GM19463 (cell line): ENCODE data around the gene NRL.

Experiments
- ATAC-seq: cut with Tn5 transposase; IDR thresholded peaks from one replicate; pipeline ENCODE4 v1.9.1; 2021; ENCODE audit warnings: mild to moderate bottlenecking, moderate library complexity; ENCODE audit not compliant: unreplicated experiment

Gene NRL

DNA sequence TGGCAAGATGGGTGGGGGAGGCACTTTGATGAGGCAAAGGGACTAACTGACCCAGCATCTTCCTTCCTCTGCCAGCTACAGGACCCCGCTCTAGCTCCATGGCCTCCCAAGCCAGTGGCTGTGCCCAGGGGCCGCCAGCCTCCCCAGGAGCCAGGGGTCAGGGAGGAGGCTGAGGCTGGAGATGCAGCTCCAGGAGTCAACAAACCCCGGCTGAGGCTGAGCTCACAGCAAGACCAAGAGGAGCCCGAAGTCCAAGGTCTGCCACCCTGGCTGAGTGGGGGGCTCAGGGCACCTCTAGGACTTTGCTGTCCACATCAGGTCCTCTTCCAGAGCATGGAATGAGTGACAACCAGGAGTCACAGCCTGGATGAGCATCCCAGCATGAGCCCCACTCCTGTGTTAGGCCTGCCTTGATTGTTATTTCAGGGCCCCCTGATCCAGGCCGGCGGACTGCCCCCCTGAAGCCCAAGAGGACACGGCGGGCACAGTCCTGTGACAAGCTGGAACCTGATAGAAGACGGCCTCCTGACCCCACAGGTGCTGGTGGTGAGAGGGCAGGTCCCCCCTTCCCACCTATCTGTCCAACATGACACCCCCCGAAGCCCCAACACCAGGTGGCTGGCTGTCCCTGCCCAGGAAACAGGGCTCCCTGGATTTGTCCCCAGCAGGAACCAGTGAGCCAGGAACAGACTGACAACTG is 45.9 kb downstream of the NRL start:
- no peak for ATAC-seq

DNA sequence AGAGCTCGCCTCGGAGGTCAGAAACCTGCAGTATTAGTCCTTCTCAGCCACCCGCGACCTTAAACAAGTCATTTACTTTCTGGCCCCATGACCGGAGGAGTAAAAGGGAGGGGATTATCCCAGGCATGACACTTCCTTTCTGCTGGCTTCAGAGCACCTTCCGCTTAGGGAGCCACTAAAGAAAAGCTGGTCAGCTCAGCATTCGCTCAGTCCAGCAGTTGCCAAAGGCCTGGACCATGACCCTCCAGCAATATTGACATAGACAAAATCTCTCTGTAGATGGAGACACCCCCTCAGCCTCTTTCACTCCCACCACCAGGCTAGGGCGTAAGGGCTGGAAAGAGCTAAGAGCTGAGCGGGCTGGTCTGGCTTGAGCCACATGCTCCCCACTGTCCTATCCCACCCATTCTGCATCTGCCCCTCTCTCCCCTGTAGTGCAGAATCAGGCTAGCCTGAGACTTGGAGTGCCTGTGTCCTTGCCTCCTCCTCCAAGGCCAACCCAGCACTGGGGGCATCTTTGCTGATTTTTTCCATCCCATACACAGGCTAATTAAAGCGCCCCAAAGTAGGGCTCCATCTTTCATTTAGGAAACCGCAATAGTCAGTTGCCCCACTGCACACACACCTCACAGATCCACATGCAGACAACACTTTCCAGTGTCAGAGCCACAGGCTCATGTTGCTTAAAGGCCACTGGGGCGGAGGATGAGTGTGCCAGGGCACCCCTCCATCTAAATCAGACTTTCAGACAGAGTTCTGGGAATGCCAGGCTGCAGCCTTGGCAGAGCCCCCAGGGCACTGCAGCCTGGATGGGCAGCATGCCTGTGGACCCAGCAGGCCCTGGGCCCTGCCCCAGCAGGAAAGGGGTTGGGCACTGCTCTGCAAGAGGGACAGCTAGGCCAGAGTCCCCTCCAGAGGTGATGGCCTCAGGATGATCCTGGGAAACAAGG is 47.3 kb downstream of the NRL start:
- ATAC-seq: no peak

- no peak for ATAC-seq
Measured at GRCh38 chr14:24066496-24067132, 48.1 kb downstream of the NRL start.

- ATAC-seq: no peak
Measured at GRCh38 chr14:24065408-24065807, 49.3 kb downstream of the NRL start.

DNA sequence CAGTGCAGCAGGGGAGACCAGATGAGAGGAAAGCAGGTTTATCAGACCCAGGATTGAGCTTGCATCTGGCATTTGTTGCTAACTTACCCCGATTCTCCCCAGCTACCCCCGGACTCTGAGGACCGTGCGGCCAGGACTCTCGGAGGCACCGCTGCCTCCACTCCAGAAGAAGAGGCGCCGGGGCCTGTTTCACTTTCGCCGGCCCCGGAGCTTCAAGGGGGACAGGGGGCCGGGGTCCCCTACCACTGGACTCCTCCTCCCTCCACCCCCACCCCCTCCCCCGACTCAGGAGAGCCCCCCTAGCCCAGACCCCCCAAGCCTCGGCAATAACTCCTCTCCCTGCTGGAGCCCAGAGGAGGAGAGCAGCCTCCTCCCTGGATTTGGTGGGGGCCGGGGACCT is 49.9 kb downstream of the NRL start:
- ATAC-seq: no peak

- no peak for ATAC-seq
Measured at GRCh38 chr14:24064091-24064795, 50.5 kb downstream of the NRL start.

- no peak for ATAC-seq
Measured at GRCh38 chr14:24063263-24063836, 51.4 kb downstream of the NRL start.

- no peak for ATAC-seq
Measured at GRCh38 chr14:24062216-24062980, 52.4 kb downstream of the NRL start.

- no peak for ATAC-seq
Measured at GRCh38 chr14:24060984-24061913, 53.5 kb downstream of the NRL start.

DNA sequence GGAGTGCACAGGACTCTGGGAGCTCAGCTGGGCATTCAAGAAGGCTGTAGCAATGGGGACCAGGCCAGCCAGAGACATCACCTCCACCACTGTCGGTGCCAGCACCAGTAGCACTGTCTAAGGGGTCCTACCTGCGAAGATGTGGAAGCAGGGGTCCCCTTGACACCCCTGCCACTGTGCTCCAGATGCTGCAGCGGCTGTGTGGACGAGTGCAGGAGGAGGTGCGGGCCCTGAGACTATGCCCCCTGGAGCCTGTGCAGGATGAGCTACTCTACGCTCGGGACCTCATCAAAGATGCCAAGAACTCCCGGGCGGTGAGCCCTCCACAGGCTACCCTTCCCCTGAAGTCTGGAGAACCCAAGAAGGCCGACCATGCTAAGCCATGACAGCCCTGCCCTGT is 54.3 kb downstream of the NRL start:
- ATAC-seq: no peak

DNA sequence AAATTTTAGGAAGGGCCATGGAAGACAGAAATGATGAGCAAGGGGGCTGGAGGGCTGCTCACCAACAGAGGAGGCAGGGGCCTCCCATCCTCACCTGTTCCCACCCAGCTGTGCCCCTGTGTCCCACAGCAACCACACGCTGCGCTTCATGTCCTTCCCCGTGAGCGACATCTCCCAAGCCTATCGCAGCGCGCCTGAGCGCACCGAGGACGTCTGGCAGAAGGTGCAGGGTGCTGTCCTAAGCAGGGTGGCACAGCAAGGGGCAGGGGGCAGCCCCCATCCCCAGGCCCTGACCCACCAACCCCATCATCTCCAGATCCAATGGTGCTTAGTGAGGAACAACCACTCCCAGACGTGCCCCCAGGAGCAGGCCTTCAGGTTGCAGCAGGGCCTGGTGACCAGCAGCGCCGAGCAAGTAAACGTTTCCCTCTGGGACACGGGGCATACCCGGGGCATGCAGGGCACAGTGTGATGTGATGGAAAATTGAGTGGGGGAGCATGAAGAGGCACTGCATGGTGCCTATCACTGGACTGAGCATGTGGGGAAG is 54.8 kb downstream of the NRL start:
- no peak for ATAC-seq

- ATAC-seq: no peak
Measured at GRCh38 chr14:24058951-24059475, 55.7 kb downstream of the NRL start.

DNA sequence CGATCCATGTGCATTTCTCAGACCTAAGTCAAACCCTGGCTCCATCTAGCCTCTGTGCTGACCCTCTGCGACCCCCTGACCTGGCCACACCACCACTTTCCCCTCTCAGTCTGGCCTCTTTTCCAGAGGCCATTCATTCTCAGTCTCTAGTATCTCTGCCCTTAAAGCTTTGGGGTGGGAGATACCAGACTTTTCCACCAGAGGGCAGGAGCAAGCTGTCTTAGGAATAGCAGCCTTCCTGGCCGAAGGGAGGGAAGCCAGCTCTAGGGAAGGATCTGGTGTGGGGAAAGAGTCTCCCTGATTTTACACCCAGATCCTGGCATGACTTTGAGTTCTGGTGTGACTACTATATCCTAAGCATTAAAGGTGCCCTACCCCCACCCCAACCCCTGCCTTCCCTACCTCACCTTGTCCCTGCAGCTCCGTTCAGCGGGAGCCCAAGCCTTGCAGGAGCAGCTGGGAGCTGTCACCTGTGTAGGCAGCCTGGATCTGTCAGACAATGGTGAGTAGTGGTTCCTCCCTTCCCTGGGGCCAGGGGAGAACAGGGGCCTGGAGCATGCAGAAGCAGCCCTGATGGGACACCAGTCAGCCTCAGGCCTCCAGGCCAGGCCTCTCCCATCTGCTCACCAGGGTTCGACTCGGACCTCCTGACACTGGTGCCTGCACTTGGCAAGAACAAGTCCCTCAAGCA is 56.3 kb downstream of the NRL start:
- peak; percentile 72 for ATAC-seq

- ATAC-seq: no peak
Measured at GRCh38 chr14:24057867-24058259, 56.9 kb downstream of the NRL start.

- ATAC-seq: no peak
Measured at GRCh38 chr14:24057271-24057670, 57.5 kb downstream of the NRL start.

DNA sequence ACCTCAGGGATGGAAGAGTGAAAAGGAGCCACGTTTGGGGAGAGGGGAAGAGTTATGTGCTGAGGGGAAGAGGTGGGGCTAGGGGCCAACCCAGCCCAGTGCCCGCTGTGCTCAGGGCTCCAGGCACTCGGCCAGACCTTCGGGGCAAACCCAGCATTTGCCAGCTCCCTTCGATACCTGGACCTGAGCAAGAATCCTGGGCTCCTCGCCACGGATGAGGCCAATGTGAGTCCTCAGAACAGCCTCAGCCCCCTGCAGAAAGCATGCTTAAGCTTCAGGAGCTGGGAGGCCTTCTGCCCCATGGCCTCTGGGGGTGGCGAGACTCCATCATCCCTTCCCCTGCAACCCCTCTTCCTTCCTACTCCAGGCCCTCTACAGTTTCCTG is 58.0 kb downstream of the NRL start:
- no peak for ATAC-seq

- ATAC-seq: no peak
Measured at GRCh38 chr14:24055971-24056799, 58.6 kb downstream of the NRL start.
